Hepatocyte (in vitro differentiated cells): ENCODE measurements around the gene SETD3.

Source experiments
- EZH2 ChIP-seq: fragments of 200-600 bp; sonication (generic); IDR thresholded peaks from 2 replicates; pipeline ENCODE4 v1.6.1; 2016; ENCODE audit warnings: antibody characterized with exemption, mild to moderate bottlenecking, borderline replicate concordance
- TF ChIP-seq, protein P1 (sequence below): fragments of 200-600 bp; sonication (generic); IDR thresholded peaks from 2 replicates; pipeline ENCODE4 v1.5.1; 2016; ENCODE audit warnings: antibody characterized with exemption, mild to moderate bottlenecking; ENCODE audit not compliant: poor library complexity

- TF ChIP-seq, protein P1, sequence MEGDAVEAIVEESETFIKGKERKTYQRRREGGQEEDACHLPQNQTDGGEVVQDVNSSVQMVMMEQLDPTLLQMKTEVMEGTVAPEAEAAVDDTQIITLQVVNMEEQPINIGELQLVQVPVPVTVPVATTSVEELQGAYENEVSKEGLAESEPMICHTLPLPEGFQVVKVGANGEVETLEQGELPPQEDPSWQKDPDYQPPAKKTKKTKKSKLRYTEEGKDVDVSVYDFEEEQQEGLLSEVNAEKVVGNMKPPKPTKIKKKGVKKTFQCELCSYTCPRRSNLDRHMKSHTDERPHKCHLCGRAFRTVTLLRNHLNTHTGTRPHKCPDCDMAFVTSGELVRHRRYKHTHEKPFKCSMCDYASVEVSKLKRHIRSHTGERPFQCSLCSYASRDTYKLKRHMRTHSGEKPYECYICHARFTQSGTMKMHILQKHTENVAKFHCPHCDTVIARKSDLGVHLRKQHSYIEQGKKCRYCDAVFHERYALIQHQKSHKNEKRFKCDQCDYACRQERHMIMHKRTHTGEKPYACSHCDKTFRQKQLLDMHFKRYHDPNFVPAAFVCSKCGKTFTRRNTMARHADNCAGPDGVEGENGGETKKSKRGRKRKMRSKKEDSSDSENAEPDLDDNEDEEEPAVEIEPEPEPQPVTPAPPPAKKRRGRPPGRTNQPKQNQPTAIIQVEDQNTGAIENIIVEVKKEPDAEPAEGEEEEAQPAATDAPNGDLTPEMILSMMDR, result no peak
- TF ChIP-seq EZH2, result no peak
Observed at GRCh38 chr14:99467336-99468078, 13.2 kb downstream of the SETD3 start.
